ENCODE results near the gene SPSB1.

The SPSB1 gene

DNA sequence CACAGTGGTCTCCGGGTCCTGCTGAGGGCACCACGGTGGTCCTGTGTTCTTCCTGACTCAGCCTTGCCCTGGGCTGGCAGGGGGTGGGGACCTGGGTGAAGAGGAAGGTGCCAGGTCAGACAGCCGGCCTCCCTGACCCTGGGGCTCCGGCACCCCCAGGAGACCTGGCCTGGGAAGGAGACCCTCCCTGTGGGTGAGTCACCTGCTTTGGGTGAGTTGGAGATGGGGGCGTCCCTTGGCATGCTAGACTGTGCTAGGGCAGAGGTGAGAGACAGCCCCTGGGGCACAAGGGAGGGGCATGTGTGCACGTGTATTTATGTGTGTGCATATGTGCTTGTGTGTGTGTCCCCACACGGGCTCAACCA, 23.4 kb downstream of the SPSB1 start:
- no peaks in the 10 kb centered on the region for H3K9me3 ChIP-seq (ENCODE audit: control insufficient read depth in 1 of 2, low read length in 2 of 2)
- H3K4me1 ChIP-seq (ENCODE audit: control insufficient read depth in 1 of 2, insufficient read depth in 2 of 2, low read length in 2 of 2): peaks cover 12 to 73% of the 10 kb centered on the region in 2 donors
- H3K27me3 ChIP-seq (ENCODE audit: low read depth, low read length): no peaks in the 10 kb centered on the region
- no peaks in the 10 kb centered on the region for H3K36me3 ChIP-seq (ENCODE audit: control insufficient read depth in 1 of 2, insufficient read depth in 2 of 2, low read length in 2 of 2)
- H3K4me3 ChIP-seq (ENCODE audit: low read depth in 1 of 2, low read length in 2 of 2): no peak overlapping the region
- no peak overlapping the region for H3K27ac ChIP-seq (ENCODE audit: low read length)

DNA sequence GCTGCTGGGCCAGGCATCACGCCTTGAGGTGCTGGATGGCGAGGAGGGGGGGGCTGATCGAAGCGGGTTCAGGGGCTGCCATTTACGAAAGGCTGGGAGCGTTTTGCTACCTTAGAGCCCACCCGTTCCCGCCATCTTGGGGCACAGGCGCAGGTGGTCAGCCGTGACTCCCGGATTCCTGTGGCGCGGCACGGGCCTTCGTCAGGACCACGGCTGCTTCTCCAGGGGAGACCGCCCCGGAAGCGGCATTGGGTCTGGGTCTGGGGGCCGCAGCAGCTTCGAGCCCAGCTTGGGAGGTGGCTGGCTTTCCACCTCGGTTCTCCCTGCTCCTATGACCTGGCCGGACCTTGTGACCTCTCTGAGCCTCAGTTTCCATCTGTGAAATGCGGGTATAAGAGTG, 23.8 kb downstream of the SPSB1 start:
- Histone ChIP-seq H3K4me3 (ENCODE audit: low read depth in 1 of 2, low read length in 2 of 2) (no peak overlapping the region), H3K36me3 (ENCODE audit: control insufficient read depth in 1 of 2, insufficient read depth in 2 of 2, low read length in 2 of 2) (no peaks in the 10 kb centered on the region), H3K4me1 (ENCODE audit: control insufficient read depth in 1 of 2, insufficient read depth in 2 of 2, low read length in 2 of 2) (peaks cover 12 to 73% of the 10 kb centered on the region in 2 donors), H3K9me3 (ENCODE audit: control insufficient read depth in 1 of 2, low read length in 2 of 2) (no peaks in the 10 kb centered on the region), H3K27me3 (ENCODE audit: low read depth, low read length) (no peaks in the 10 kb centered on the region), H3K27ac (ENCODE audit: low read length) (peak overlapping the region; percentile 49)

DNA sequence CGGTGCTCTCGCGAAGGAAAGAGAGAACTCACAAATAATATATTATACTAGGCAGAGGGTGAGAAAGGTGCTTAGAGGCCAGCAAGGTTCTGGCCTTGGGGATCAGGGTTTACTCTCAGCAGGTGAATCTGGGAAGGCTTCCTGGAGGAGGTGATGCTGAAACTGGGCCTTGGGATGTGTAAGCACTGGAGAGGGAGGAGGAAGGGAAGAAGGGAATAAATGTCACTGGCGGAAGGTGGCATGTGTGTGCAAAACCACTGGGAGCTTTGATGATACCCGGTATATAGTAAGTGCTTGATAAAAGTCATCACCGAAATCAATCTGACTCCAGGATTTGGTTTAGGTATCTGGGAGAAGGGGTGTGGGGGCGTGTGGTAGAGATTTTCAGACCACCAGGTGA, 24.4 kb downstream of the SPSB1 start:
- H3K36me3 ChIP-seq (ENCODE audit: control insufficient read depth in 1 of 2, insufficient read depth in 2 of 2, low read length in 2 of 2): no peaks in the 10 kb centered on the region
- peaks cover 17 to 77% of the 10 kb centered on the region in 2 donors for H3K4me1 ChIP-seq (ENCODE audit: control insufficient read depth in 1 of 2, insufficient read depth in 2 of 2, low read length in 2 of 2)
- peak overlapping the region; percentile 49 for H3K27ac ChIP-seq (ENCODE audit: low read length)
- H3K4me3 ChIP-seq (ENCODE audit: low read depth in 1 of 2, low read length in 2 of 2): no peak overlapping the region
- H3K27me3 ChIP-seq (ENCODE audit: low read depth, low read length): no peaks in the 10 kb centered on the region
- no peaks in the 10 kb centered on the region for H3K9me3 ChIP-seq (ENCODE audit: control insufficient read depth in 1 of 2, low read length in 2 of 2)

DNA sequence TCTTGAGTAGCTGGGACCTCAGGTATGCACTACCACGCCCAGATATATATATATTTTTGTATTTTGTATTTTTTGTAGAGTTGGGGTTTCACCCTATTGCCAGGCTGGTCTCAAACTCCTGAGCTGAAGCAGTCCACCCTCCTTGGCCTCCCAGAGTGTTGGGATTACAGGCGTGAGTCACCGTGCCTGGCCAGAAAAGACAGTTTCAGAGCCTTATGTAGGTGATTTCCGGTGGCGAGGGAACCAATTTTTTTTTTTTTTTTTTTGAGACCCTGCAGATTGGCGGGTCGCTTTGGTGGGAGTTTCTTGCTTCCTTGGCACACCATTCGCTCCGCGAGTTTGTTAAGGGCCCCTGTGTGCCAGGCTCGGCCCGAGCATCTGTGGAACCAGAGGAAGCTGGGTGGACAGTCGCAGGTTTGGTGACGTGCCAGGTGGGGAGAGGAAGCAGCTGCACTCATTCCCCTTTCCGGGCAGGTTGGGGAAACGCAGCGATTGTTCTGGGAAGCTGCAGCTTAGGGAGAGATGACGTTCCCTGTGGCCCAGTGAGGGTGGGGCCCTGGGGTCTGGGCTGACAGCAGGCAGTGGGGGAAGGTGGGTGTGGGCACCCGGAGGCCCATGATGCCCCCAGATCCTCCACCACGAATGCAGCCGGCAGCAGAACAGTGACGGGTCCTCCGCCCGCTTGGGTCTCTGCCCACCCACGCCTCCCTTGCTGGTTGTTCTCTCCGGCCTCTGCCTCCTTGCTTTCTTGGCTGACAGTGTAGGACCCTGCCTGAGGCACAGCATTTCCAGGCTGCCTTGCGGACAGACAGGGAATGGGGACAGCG, 25.1 kb downstream of the SPSB1 start:
- Histone ChIP-seq H3K27ac (ENCODE audit: low read length) (peak overlapping the region; percentile 61), H3K4me3 (ENCODE audit: low read depth in 1 of 2, low read length in 2 of 2) (no peak overlapping the region), H3K27me3 (ENCODE audit: low read depth, low read length) (no peaks in the 10 kb centered on the region), H3K4me1 (ENCODE audit: control insufficient read depth in 1 of 2, insufficient read depth in 2 of 2, low read length in 2 of 2) (peaks cover 18 to 75% of the 10 kb centered on the region in 2 donors), H3K36me3 (ENCODE audit: control insufficient read depth in 1 of 2, insufficient read depth in 2 of 2, low read length in 2 of 2) (no peaks in the 10 kb centered on the region), H3K9me3 (ENCODE audit: control insufficient read depth in 1 of 2, low read length in 2 of 2) (no peaks in the 10 kb centered on the region)

DNA sequence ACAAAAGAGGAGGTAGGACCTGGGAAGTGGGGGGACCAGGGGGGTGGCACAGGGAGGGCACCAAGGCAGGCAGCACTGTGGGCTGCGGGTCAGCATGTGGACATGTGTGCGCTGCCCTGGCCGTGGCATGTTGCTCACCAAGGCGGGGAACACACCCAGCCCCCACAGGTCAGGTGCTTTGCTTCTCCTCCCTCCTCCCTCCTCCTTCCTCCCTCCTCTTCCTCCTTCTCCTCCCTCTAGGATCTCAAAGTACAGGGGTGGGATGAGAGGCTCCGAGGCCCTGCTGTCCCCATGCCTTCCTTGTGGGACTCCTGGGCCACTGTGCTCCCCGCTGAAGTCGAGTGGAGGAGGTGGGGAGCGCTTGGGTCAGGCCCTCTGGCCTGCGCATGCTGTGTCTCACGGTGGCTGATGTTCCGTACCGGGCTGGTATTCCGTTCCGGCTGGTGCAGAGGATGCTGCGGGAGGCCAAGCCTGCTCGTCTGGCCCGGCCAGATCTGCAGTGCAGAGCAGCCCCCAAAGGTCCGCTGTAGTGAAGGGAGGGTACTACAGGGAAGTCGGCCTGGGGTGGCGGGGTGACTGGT, 26.6 kb downstream of the SPSB1 start:
- no peak overlapping the region for H3K4me3 ChIP-seq (ENCODE audit: low read depth in 1 of 2, low read length in 2 of 2)
- no peaks in the 10 kb centered on the region for H3K36me3 ChIP-seq (ENCODE audit: control insufficient read depth in 1 of 2, insufficient read depth in 2 of 2, low read length in 2 of 2)
- peaks cover 21 to 78% of the 10 kb centered on the region in 2 donors for H3K4me1 ChIP-seq (ENCODE audit: control insufficient read depth in 1 of 2, insufficient read depth in 2 of 2, low read length in 2 of 2)
- no peaks in the 10 kb centered on the region for H3K9me3 ChIP-seq (ENCODE audit: control insufficient read depth in 1 of 2, low read length in 2 of 2)
- H3K27me3 ChIP-seq (ENCODE audit: low read depth, low read length): no peaks in the 10 kb centered on the region
- H3K27ac ChIP-seq (ENCODE audit: low read length): no peak overlapping the region

- no peaks in the 10 kb centered on the region for H3K27me3 ChIP-seq (ENCODE audit: low read depth, low read length)
- H3K27ac ChIP-seq (ENCODE audit: low read length): peak overlapping the region; percentile 46
- H3K9me3 ChIP-seq (ENCODE audit: control insufficient read depth in 1 of 2, low read length in 2 of 2): no peaks in the 10 kb centered on the region
- peaks cover 21 to 84% of the 10 kb centered on the region in 2 donors for H3K4me1 ChIP-seq (ENCODE audit: control insufficient read depth in 1 of 2, insufficient read depth in 2 of 2, low read length in 2 of 2)
- H3K36me3 ChIP-seq (ENCODE audit: control insufficient read depth in 1 of 2, insufficient read depth in 2 of 2, low read length in 2 of 2): no peaks in the 10 kb centered on the region
- H3K4me3 ChIP-seq (ENCODE audit: low read depth in 1 of 2, low read length in 2 of 2): no peak overlapping the region
These were observed 27.3 kb downstream of the SPSB1 start for GRCh38 chr1:9319789-9320519.

DNA sequence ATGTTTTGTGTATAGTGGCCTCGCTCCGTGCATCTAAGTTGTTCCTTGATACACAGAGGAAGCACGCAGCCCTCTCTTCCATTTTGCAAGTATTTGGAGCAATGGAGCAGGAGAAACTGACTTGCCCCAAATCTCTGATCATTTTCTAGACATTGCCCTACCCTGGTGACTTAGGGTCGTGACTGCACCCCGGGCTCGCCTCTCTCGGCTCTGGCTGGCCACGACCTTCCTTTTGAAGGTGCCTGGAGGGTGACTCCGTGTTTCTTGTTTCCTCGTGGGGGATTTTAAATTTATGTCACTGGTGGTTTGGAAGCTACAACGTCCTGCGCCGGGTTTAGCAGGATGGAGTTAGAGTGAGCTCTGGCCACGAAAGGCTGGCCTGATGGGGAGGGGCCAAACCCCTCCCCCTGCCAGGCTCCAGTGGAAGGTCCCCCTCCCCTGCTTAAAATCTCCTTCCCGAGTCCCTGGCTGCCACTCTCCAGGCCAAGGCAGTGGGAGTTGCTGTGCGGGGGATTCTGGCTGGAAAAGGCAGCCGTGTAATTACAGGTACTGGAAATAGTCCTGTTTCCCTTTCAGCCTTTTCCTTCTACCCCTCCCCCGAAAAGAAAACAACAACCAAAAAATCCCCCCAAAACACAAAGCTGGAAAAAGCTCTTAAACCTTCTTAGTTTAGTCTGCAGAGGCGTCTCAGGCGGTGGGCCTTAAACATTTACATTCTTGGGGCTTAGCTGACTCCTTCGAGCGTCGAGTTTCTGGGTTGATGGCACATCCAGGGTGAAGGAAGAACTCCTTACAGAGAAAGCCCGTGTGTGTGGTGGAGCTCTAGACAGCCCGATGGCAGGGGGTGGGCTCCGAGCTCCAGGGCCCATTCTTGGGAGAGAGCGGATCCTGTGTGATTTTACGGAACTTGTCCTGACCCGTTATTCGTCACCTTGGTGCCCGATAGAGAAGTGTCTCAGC, 28.1 kb downstream of the SPSB1 start:
- no peaks in the 10 kb centered on the region for H3K27me3 ChIP-seq (ENCODE audit: low read depth, low read length)
- H3K9me3 ChIP-seq (ENCODE audit: control insufficient read depth in 1 of 2, low read length in 2 of 2): no peaks in the 10 kb centered on the region
- peak overlapping the region; percentile 46 for H3K27ac ChIP-seq (ENCODE audit: low read length)
- H3K4me3 ChIP-seq (ENCODE audit: low read depth in 1 of 2, low read length in 2 of 2): peak overlapping the region in 1 of 2 donors; percentile 3
- peaks cover 28 to 88% of the 10 kb centered on the region in 2 donors for H3K4me1 ChIP-seq (ENCODE audit: control insufficient read depth in 1 of 2, insufficient read depth in 2 of 2, low read length in 2 of 2)
- no peaks in the 10 kb centered on the region for H3K36me3 ChIP-seq (ENCODE audit: control insufficient read depth in 1 of 2, insufficient read depth in 2 of 2, low read length in 2 of 2)

DNA sequence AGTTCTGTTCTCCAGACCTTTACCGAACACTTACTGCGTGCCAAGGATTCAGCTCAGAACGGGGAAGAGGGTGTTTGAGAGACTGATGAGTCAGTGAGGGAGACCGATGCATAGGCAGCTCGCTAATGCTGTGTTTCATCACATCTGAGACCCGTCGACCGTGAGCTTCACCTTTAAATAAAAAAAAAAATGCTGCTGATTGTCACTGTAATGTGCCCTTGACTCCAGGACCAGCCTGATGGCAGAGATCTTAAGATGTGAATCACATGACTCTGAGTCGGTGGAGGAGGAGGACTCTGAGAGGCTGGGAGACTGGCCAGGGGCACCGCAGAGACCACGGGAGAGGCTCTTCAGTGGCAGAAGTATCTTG, 28.8 kb downstream of the SPSB1 start:
- H3K27ac ChIP-seq (ENCODE audit: low read length): no peak overlapping the region
- peaks cover 35 to 88% of the 10 kb centered on the region in 2 donors for H3K4me1 ChIP-seq (ENCODE audit: control insufficient read depth in 1 of 2, insufficient read depth in 2 of 2, low read length in 2 of 2)
- no peaks in the 10 kb centered on the region for H3K36me3 ChIP-seq (ENCODE audit: control insufficient read depth in 1 of 2, insufficient read depth in 2 of 2, low read length in 2 of 2)
- H3K4me3 ChIP-seq (ENCODE audit: low read depth in 1 of 2, low read length in 2 of 2): no peak overlapping the region
- no peaks in the 10 kb centered on the region for H3K9me3 ChIP-seq (ENCODE audit: control insufficient read depth in 1 of 2, low read length in 2 of 2)
- no peaks in the 10 kb centered on the region for H3K27me3 ChIP-seq (ENCODE audit: low read depth, low read length)

- no peaks in the 10 kb centered on the region for H3K27me3 ChIP-seq (ENCODE audit: low read depth, low read length)
- peaks cover 35 to 88% of the 10 kb centered on the region in 2 donors for H3K4me1 ChIP-seq (ENCODE audit: control insufficient read depth in 1 of 2, insufficient read depth in 2 of 2, low read length in 2 of 2)
- no peak overlapping the region for H3K4me3 ChIP-seq (ENCODE audit: low read depth in 1 of 2, low read length in 2 of 2)
- H3K27ac ChIP-seq (ENCODE audit: low read length): no peak overlapping the region
- no peaks in the 10 kb centered on the region for H3K36me3 ChIP-seq (ENCODE audit: control insufficient read depth in 1 of 2, insufficient read depth in 2 of 2, low read length in 2 of 2)
- H3K9me3 ChIP-seq (ENCODE audit: control insufficient read depth in 1 of 2, low read length in 2 of 2): no peaks in the 10 kb centered on the region
These were observed 29.4 kb downstream of the SPSB1 start for GRCh38 chr1:9321986-9322660.

DNA sequence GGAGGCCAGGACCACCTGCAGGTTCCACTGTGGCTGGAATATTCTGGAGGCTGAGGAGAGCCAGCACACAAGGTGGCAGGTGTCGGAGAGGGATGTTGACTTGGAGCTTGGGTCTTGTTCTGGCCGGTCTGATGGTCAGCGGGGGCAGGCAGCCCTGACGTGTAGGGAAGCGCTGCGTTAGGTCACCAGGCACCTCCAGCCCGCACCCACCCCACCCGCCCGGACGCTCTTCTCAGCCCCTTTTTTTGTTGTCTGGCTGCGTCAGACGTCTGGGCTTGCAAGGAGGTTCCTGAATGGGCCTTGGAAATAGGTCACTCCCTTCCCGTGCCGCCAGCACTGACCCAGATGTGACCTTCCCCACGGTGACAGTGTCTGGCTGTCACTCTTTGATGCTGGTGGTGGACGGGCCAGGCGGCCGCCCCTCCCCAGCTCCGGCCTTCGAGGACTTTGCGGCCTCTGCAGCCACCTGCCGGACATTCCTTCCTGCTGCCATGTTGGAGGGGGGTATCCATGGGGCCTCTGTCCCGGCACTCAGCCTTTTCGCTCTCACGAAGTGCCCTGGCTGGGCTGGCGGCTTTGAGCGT, 30.1 kb downstream of the SPSB1 start:
- no peaks in the 10 kb centered on the region for H3K9me3 ChIP-seq (ENCODE audit: control insufficient read depth in 1 of 2, low read length in 2 of 2)
- H3K27ac ChIP-seq (ENCODE audit: low read length): no peak overlapping the region
- H3K4me3 ChIP-seq (ENCODE audit: low read depth in 1 of 2, low read length in 2 of 2): no peak overlapping the region
- H3K27me3 ChIP-seq (ENCODE audit: low read depth, low read length): no peaks in the 10 kb centered on the region
- peaks cover 35 to 93% of the 10 kb centered on the region in 2 donors for H3K4me1 ChIP-seq (ENCODE audit: control insufficient read depth in 1 of 2, insufficient read depth in 2 of 2, low read length in 2 of 2)
- no peaks in the 10 kb centered on the region for H3K36me3 ChIP-seq (ENCODE audit: control insufficient read depth in 1 of 2, insufficient read depth in 2 of 2, low read length in 2 of 2)

All from muscle layer of duodenum (tissue), 2 donors.